Subcutaneous preadipocyte (primary cell): Measurements from ENCODE around the gene KLHDC10. TPM values are rescaled to one million over a fixed set of nuclear protein-coding genes. Genes with fewer than 3 reads are reported as not detected.

Experiments
- small RNA-seq: library from RNA; depleted of rRNA; stranded (forward); fragments of <200 nt; gene quantifications from one replicate; pipeline ENCODE3, GENCODE V24; 2012
- total RNA-seq: library from RNA; depleted of rRNA; stranded (reverse); fragments of >200 nt; gene quantifications from 2 replicates; pipeline ENCODE4 v1.2.3, GENCODE V29; 2012

KLHDC10 gene, protein sequence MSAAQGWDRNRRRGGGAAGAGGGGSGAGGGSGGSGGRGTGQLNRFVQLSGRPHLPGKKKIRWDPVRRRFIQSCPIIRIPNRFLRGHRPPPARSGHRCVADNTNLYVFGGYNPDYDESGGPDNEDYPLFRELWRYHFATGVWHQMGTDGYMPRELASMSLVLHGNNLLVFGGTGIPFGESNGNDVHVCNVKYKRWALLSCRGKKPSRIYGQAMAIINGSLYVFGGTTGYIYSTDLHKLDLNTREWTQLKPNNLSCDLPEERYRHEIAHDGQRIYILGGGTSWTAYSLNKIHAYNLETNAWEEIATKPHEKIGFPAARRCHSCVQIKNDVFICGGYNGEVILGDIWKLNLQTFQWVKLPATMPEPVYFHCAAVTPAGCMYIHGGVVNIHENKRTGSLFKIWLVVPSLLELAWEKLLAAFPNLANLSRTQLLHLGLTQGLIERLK
- total RNA-seq = 23.5 and 26.6 TPM in 2 replicates

DNA sequence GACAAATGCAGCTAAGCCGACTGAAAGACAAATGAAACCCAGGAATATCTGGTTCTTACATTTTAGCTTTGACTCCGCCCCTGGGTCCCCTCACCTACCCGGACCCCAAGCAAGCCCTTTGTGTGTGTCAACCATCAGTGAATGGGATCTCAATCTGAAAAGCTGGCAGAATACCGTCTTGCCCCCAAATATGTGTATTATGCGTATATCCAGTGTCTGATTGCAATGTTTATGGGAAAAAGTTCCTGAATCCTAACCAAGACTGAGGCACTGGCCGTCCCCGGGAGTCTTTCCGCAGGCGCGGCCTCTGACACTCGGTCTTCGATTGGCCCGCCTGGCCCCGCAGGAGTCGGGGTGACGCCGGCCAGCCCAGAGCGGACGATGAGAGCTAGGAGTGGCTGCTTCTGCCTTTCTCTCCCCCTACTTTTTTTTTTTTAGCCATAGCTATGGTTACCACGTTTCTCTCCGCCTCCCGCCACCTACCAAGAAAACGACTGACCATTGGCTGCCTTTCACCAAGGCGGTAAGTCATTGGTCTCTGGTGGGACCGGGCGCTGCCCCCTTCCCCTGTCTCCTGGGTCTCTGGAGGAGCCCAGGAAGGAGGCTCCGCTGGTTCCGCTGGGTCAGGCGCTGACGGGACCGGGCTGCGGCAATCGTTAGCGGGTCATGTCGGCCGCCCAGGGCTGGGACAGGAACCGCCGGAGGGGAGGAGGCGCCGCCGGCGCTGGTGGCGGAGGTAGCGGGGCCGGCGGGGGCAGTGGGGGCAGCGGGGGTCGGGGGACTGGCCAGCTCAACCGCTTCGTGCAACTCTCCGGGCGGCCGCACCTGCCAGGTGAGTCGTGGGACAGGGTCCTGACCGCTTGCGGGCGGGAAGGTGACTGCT is at the start of gene KLHDC10:
TSS of gene KLHDC10 (plus strand) at position 557 of the 883 bp plus-strand sequence. CDS start at position 667, 110 bp downstream.

Small RNAs within 50 kb of the gene (small RNA-seq; reads per million reads assigned to genes)
- not detected for gene RNA5SP245

Other genes starting within 250 kb of the KLHDC10 start
- 31.9 and 35.3 TPM in 2 replicates for gene UBE2H, start 117.6 kb upstream of the KLHDC10 start, total RNA-seq
- 11.0 and 14.7 TPM in 2 replicates for gene ZC3HC1, start 19.2 kb upstream of the KLHDC10 start, total RNA-seq
- 17.3 and 32.8 TPM in 2 replicates for gene TMEM209, start 134.9 kb downstream of the KLHDC10 start, total RNA-seq
- not detected in 2 replicates for gene SSMEM1, start 137.3 kb downstream of the KLHDC10 start, total RNA-seq
- gene CPA2, start 196.3 kb downstream of the KLHDC10 start, total RNA-seq = not detected in 2 replicates
- under 0.01 and 1.6 TPM in 2 replicates for gene CPA4, start 222.6 kb downstream of the KLHDC10 start, total RNA-seq